GM19372 (cell line): ENCODE data around the gene CDC25B.

Experiments
- ATAC-seq: cut with Tn5 transposase; IDR thresholded peaks from one replicate; pipeline ENCODE4 v1.9.1; 2021; ENCODE audit warnings: mild to moderate bottlenecking, low read depth, moderate library complexity; ENCODE audit not compliant: unreplicated experiment

The CDC25B gene

DNA sequence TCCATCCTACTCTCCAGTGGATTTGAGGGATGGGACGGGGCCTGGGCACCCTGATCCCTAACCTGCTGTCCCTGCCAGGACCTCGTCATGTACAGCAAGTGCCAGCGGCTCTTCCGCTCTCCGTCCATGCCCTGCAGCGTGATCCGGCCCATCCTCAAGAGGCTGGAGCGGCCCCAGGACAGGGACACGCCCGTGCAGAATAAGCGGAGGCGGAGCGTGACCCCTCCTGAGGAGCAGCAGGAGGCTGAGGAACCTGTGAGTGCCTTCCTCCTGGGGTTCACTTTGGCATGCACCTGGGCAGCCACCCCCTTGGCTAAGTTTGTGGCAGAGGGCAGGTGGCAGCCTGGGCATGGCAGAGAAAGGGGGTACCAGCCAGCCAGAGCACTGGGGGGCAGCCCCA is 5.7 kb downstream of the CDC25B start:
- no peak for ATAC-seq

- no peak for ATAC-seq
These were observed 6.6 kb downstream of the CDC25B start for GRCh38 chr20:3802524-3803239.

GRCh38 chr20:3803289-3803688 is 7.2 kb downstream of the CDC25B start:
- no peak for ATAC-seq

DNA sequence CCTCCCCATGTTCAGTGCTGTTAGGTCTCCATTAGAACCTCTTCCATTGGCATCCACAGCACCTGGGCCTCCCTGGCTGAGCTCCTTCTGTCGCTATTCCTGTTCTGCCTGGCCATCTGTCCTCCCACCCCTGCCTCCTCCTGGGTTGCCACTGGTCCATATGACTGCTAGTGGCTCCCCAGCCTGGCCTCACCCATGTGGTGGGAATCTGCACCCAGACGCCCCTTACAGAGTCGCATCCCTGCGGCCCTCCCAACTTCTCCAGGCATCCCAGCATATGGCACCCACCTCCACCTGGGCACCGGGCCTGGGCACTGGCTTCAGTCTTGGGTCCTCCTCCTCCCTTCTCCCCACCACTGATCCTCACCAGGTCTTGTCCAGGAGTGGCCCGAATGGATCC is 7.7 kb downstream of the CDC25B start:
- ATAC-seq: no peak

DNA sequence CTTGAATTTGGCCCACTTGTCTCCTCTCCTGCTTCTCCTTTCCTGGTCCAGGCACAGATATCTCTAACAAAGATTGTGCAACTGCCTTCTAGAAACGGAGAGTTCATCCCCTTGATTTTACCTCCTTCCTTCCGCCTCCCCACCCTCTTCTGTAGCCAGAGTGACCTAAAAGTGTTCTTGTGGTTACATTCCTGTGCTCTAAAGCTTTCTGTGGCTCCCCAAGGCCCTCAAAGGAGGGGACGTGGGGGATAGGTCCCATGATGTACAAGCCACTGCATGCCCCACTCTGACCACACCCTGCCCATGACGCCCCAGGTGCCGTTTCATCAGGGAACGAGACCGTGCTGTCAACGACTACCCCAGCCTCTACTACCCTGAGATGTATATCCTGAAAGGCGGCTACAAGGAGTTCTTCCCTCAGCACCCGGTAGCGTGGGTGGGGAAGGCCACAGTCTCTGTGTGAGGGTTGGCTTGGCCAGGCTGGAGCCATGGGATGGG is 8.2 kb downstream of the CDC25B start:
- no peak for ATAC-seq

- no peak for ATAC-seq
These were observed 8.7 kb downstream of the CDC25B start for GRCh38 chr20:3804781-3805180.

GRCh38 chr20:3808544-3808943 is 12.4 kb downstream of the CDC25B start:
- no peak for ATAC-seq

- ATAC-seq: no peak
These were observed 15.6 kb downstream of the CDC25B start for GRCh38 chr20:3811467-3812258.

DNA sequence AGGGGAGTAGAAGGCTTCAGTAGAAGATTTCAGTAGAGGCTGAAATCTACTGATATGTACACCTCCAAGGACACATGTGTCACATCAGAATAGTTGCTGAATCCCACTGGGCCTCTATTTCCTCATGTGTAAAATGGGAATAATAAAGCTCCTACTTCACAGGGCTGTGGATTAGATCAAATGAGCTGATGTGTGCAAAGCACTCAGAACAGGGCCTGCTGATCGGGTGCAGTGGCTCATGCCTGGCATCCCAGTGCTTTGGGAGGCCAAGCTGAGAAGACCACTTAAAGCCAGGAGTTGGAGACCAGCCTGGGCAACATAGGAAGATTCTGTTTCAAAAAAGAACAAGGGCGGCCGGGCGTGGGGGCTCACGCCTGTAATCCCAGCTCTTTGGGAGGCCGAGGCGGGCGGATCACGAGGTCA is 16.2 kb downstream of the CDC25B start:
- no peak for ATAC-seq

DNA sequence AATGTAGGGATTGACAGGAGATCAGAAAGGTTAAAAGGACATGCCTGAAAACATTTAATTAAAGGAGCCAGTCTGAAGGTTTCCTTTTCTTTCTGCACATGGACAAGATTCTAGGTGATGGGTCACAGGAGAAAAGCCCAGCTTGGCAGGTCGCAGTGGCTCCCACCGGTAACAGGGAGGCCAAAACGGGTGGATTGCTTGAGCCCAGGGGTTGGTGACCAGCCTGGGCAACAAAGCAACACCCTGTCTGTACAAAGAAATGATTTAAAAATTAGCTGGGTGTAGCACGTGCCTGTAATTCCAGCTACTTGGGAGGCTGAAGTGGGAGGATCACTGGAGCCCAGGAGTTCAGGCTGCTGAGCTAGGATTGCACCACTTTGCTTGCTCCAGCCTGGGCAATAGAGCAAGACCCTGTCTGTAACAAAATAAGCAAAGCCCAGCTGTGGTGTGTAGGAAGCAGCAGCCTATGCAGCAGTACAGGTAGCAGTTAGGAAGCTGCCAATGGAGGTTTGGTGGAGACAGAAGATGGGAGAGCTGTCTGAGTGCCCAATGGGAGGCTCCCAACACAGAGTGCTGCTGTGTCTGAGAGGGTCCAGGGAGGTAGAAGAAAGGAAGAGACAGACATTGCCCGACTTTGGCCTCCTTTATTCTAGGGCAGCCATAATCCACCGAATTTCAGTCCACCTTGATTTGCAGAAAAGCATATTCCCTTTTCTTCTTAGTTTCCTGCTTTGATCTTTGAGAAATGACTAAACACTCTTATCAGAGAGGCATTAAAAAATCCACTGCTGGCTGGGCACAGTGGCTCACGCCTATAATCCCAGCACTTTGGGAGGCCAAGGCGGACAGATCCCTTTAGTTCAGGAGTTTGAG is 17.1 kb downstream of the CDC25B start:
- ATAC-seq: no peak

DNA sequence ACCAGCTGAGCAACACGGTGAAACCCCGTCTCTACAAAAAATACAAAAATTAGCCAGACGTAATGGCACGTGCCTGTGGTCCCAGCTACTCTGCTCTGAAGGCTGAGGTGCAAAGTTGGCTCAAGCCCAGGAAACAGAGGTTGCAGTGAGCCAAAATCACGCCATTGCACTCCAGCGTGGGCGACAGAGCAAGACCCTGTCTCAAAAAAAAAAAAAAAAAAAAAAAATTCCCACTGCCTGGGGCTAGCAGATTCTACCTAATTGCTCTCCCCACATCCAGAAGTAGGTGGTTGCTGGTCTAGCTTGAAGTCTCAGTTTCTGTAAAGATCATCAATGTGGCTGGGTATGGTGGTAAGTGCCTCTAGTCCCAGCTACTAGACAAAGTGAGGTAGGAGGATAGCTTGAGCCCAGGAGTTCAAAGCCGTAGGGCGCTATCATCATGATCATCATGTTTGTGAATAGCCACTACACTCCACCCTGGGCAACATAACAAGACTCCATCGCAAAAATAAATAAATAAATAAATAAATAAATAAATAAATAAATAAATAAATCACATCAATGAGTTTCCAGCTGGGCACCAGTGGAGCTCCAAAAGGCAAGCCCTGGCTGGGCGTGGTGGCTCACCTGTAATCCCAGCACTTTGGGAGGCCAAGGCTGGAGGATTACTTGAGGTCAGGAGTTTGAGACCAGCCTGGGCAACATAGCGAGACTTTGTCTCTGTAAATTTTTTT is 17.9 kb downstream of the CDC25B start:
- no peak for ATAC-seq

DNA sequence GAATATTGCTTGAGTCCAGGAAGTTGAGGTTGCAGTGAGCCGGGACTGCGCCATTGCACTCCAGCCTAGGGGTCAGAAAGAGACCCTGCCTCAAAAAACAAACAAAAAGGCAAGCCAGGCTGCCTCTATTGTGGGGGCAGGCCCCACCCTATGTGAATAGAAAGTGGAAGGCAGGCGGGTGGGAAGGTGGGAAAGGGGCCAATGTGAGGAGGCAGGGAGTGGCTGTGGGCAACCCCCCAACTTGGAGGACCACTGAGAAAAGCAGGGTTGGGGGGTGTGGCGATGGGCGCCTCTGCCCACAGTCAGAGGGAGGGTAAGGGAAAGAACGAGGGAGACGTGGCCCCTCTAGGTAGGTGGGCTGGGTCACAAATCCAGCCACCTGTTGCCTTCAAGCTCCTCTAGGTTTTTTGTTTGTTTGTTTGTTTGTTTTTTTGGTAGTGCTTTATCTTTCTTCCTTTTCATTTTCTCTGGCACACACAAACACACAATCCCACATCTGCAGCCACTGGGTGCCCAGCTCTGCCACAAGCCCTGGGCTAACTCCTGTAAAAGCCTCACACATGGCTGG is 18.9 kb downstream of the CDC25B start:
- ATAC-seq: no peak

- no peak for ATAC-seq
These were observed 19.7 kb downstream of the CDC25B start for GRCh38 chr20:3815703-3816315.

- ATAC-seq: no peak
These were observed 22.3 kb downstream of the CDC25B start for GRCh38 chr20:3818155-3819151.

DNA sequence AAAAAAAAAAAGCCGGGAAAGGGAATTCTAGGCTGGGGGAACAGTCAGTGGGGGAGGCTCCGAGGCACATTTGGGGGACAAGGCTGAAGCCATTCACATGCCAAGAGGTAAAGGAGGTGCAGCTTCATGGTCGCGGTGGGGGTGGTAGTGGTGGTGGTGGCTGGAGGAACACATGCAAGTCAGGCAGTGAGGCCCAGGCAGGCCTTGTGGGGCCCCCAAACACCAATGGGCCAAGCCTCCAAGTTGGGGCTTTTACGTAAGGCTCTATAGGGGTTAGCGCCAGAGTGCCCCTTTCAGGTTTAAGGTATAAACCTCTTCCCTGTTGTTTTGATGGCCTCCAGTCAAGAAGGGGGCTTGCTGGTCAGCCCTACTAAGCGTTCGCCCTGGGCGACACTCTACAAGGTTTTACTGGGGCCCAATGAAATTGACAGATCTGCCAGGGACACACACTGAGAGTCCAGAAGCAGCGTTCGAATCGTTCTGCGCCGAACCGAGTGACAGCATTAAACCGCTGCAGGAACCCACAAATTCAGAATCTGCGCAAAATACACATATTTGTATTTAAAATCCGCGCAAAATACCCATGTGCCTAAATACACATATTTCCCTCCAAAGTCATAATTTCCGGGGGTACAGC is 23.4 kb downstream of the CDC25B start:
- ATAC-seq: no peak

- peak; percentile 85 for ATAC-seq
These were observed 24.2 kb downstream of the CDC25B start, which contains the start of gene AP5S1 for GRCh38 chr20:3820048-3820900. TSS of gene AP5S1 (plus strand) at chr20:3820547. CDS start at chr20:3822118, 1,571 bp downstream.
